HepG2 (cell line): ENCODE results near the gene TEDC1. TPM values are rescaled to one million over a fixed set of nuclear protein-coding genes. Genes with fewer than 3 reads are reported as not detected.
A peak's percentile ranks its signal among the peaks of the same experiment; 100 is the strongest.

Source experiments
- ARID4A ChIP-seq: sonication (generic); formaldehyde crosslinking; IDR thresholded peaks from 2 replicates; pipeline ENCODE4 v1.5.0; 2020; ENCODE audit warnings: mild to moderate bottlenecking, missing genetic modification reagents, borderline replicate concordance
- BRF2 ChIP-seq: sonication (generic); formaldehyde crosslinking; IDR thresholded peaks from 2 replicates; pipeline ENCODE4 v1.8.1; 2022; ENCODE audit warnings: mild to moderate bottlenecking, missing genetic modification reagents
- DRAP1 ChIP-seq: IDR thresholded peaks from 2 replicates; pipeline ENCODE4 v1.6.1; 2016; ENCODE audit warnings: missing genetic modification reagents, missing compliant biosample characterization
- EEA1 ChIP-seq: sonication (generic); formaldehyde crosslinking; IDR thresholded peaks from 2 replicates; pipeline ENCODE4 v1.5.1; 2020; ENCODE audit warnings: mild to moderate bottlenecking, missing genetic modification reagents, borderline replicate concordance
- EHMT2 ChIP-seq: fragments of 200-600 bp; sonication (generic); IDR thresholded peaks from 2 replicates; pipeline ENCODE4 v1.7.0; 2017; ENCODE audit warnings: antibody characterized with exemption, low read depth, low read length, borderline replicate concordance
- FOXK1 ChIP-seq: sonication (generic); formaldehyde crosslinking; IDR thresholded peaks from 2 replicates; pipeline ENCODE4 v1.4.0; 2020; ENCODE audit warnings: low read depth, missing genetic modification reagents, borderline replicate concordance
- HOXA3 ChIP-seq: sonication (generic); formaldehyde crosslinking; IDR thresholded peaks from 2 replicates; pipeline ENCODE4 v1.5.0; 2020; ENCODE audit warnings: missing genetic modification reagents
- KDM5A ChIP-seq: fragments of 200-600 bp; sonication (generic); IDR thresholded peaks from 2 replicates; pipeline ENCODE4 v1.7.0; 2018; ENCODE audit warnings: antibody characterized with exemption, mild to moderate bottlenecking, low read length, borderline replicate concordance
- KMT2A ChIP-seq: sonication (generic); formaldehyde crosslinking; IDR thresholded peaks from 2 replicates; pipeline ENCODE4 v1.4.0; 2020; ENCODE audit warnings: missing genetic modification reagents
- NR1H2 ChIP-seq: sonication (generic); formaldehyde crosslinking; IDR thresholded peaks from 2 replicates; pipeline ENCODE4 v1.8.1; 2022; ENCODE audit warnings: low read depth, missing genetic modification reagents, borderline replicate concordance
- POLR2A ChIP-seq, 2 experiments: IDR thresholded peaks; 2 replicates each; pipeline ENCODE4 v1.6.1; 2011; ENCODE audit warnings: low read depth in 2 of 2, low read length in 2 of 2, mild to moderate bottlenecking in 1 of 2, moderate library complexity in 1 of 2; ENCODE audit not compliant: insufficient read depth in 1 of 2
- SATB2 ChIP-seq: sonication (generic); formaldehyde crosslinking; IDR thresholded peaks from 2 replicates; pipeline ENCODE4 v1.5.0; 2020; ENCODE audit warnings: missing genetic modification reagents
- SPEN ChIP-seq: sonication (generic); formaldehyde crosslinking; IDR thresholded peaks from 2 replicates; pipeline ENCODE4 v1.5.1; 2020; ENCODE audit warnings: low read depth, mild to moderate bottlenecking, missing genetic modification reagents
- TBX3 ChIP-seq: fragments of 450-650 bp; IDR thresholded peaks from 2 replicates; pipeline ENCODE4 v1.6.1; 2017; ENCODE audit warnings: antibody characterized with exemption, mild to moderate bottlenecking, inconsistent platforms, borderline replicate concordance
- XRCC5 ChIP-seq: fragments of 200-400 bp; formaldehyde crosslinking; optimal IDR thresholded peaks from 2 replicates; pipeline ENCODE3; 2017; ENCODE audit warnings: mild to moderate bottlenecking, low read length
- ZBTB21 ChIP-seq: sonication (generic); formaldehyde crosslinking; IDR thresholded peaks from 2 replicates; pipeline ENCODE4 v1.4.0; 2020; ENCODE audit warnings: missing genetic modification reagents
- ZBTB49 ChIP-seq: sonication (generic); formaldehyde crosslinking; IDR thresholded peaks from 2 replicates; pipeline ENCODE4 v1.4.0; 2020; ENCODE audit warnings: missing genetic modification reagents, borderline replicate concordance
- ZMYM4 ChIP-seq: sonication (generic); formaldehyde crosslinking; IDR thresholded peaks from 2 replicates; pipeline ENCODE4 v1.8.1; 2023; ENCODE audit warnings: mild to moderate bottlenecking, missing genetic modification reagents
- ZNF33A ChIP-seq: sonication (generic); formaldehyde crosslinking; IDR thresholded peaks from 2 replicates; pipeline ENCODE4 v1.5.1; 2020; ENCODE audit warnings: missing genetic modification reagents, mild to moderate bottlenecking, moderate library complexity, borderline replicate concordance
- ZNF501 ChIP-seq: sonication (generic); formaldehyde crosslinking; IDR thresholded peaks from 2 replicates; pipeline ENCODE4 v1.5.1; 2020; ENCODE audit warnings: mild to moderate bottlenecking, moderate library complexity, missing genetic modification reagents
- ZNF558 ChIP-seq: sonication (generic); formaldehyde crosslinking; IDR thresholded peaks from 2 replicates; pipeline ENCODE4 v1.9.0; 2022; ENCODE audit warnings: mild to moderate bottlenecking, missing genetic modification reagents, borderline replicate concordance
- ZSCAN22 ChIP-seq: sonication (generic); formaldehyde crosslinking; IDR thresholded peaks from 2 replicates; pipeline ENCODE4 v1.4.0; 2020; ENCODE audit warnings: mild to moderate bottlenecking, missing genetic modification reagents
- polyA plus RNA-seq, 8 experiments: library from polyadenylated mRNA; depleted of rRNA in 3 of 8; stranded (reverse) in 7 of 8; unstranded in 1 of 8; fragments of >200 nt; fragmentation: Illumina TruSeq in 4 of 8; extraction: Trizol in 4 of 8; gene quantifications; 2 replicates each; pipeline versions ENCODE4 v1.2.1 to v1.2.3, GENCODE V29; 2011 to 2016; ENCODE audit warnings: low read depth in 4 of 8, missing spikeins in 1 of 8, mixed read lengths in 1 of 8; ENCODE audit not compliant: insufficient read depth in 1 of 8
- total RNA-seq, 5 experiments: library from RNA; depleted of rRNA; stranded (reverse); fragments of >200 nt; fragmentation: Illumina TruSeq; extraction: Trizol; gene quantifications; 2 replicates each; pipeline ENCODE4 v1.2.3, GENCODE V29; 2016; ENCODE audit warnings: low read depth in 1 of 5

TEDC1 gene
- total and polyA plus RNA-seq, 2 of the 13 experiments (the other 11 are each of a cell fraction or from before 2014, with no cell fraction given), result 5.7 to 27.4 TPM

- peak; percentile 65; the same call in 1 of the 2 replicates for TF ChIP-seq NR1H2
- peak; percentile 72; the same call in 1 of the 2 replicates for TF ChIP-seq ARID4A (CRISPR knock-in tag)
- no peak for TF ChIP-seq ZBTB21
- no peak for TF ChIP-seq TBX3
- TF ChIP-seq ZBTB49 (CRISPR knock-in tag), result no peak
- TF ChIP-seq FOXK1, result no peak
- TF ChIP-seq BRF2, result no peak
- no peak for TF ChIP-seq KDM5A
- TF ChIP-seq POLR2A (IDR thresholded peaks at IDR 0.05; ENCODE audit: insufficient read depth in 1 of 2, low read depth in 2 of 2, low read length in 2 of 2), result peak in 1 of 2 experiments; percentile 54; a peak in 2 of 4 replicates
- TF ChIP-seq HOXA3 (CRISPR knock-in tag), result peak; percentile 79
- TF ChIP-seq SPEN, result peak; percentile 87
- TF ChIP-seq ZNF33A, result no peak
- TF ChIP-seq ZNF558 (CRISPR knock-in tag), result no peak; the same call in 1 of the 2 replicates
- TF ChIP-seq KMT2A (CRISPR knock-in tag), result no peak; the same call in 1 of the 2 replicates
- no peak for TF ChIP-seq EHMT2
- peak; percentile 54 for TF ChIP-seq DRAP1
- 0 out of 2 replicates have a peak, but pooled peaks have one; percentile 31 for TF ChIP-seq ZSCAN22
- no peak for TF ChIP-seq SATB2 (CRISPR knock-in tag)
- TF ChIP-seq XRCC5, result peak; percentile 57
- peak; percentile 50; the same call in 1 of the 2 replicates for TF ChIP-seq ZNF501 (CRISPR knock-in tag)
- TF ChIP-seq EEA1, result 0 out of 2 replicates have a peak, but pooled peaks have one; percentile 26
- TF ChIP-seq ZMYM4 (CRISPR knock-in tag), result peak; percentile 45; the same call in 1 of the 2 replicates
These were observed 8.4 kb downstream of the TEDC1 start (continued) for GRCh38 chr14:105499256-105500035.
